Measurements from ENCODE around the gene PTPRQ.

DNA sequence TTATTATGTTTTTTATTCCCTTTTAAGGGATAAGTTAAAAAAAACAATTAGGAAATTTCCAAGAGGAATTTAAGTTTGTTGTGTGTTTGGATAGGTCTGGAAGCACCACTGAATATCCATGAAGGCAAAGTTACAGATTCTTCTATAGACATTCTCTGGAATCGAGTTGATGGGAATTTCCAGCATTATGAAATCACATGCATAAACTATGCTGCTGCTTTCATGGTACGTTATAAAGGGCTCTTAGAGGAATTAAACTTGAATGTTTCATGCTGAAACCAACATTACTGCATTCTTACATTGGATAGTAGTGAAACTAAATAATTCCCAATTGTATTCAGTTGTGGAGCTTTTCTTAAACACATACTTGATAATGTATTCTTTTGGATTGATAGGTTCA lies 21.5 kb upstream of the PTPRQ start:
- TF ChIP-seq, protein P1, sequence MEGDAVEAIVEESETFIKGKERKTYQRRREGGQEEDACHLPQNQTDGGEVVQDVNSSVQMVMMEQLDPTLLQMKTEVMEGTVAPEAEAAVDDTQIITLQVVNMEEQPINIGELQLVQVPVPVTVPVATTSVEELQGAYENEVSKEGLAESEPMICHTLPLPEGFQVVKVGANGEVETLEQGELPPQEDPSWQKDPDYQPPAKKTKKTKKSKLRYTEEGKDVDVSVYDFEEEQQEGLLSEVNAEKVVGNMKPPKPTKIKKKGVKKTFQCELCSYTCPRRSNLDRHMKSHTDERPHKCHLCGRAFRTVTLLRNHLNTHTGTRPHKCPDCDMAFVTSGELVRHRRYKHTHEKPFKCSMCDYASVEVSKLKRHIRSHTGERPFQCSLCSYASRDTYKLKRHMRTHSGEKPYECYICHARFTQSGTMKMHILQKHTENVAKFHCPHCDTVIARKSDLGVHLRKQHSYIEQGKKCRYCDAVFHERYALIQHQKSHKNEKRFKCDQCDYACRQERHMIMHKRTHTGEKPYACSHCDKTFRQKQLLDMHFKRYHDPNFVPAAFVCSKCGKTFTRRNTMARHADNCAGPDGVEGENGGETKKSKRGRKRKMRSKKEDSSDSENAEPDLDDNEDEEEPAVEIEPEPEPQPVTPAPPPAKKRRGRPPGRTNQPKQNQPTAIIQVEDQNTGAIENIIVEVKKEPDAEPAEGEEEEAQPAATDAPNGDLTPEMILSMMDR (IDR thresholded peaks at IDR 0.05), result no peak
- no peak for TF ChIP-seq POLR2A (IDR thresholded peaks at IDR 0.05)
- TF ChIP-seq POLR2AphosphoS5 (IDR thresholded peaks at IDR 0.05; ENCODE audit: insufficient read depth in 1 of 2, low read depth in 1 of 2), result no peak

All from vagina (tissue), 2 donors.